HepG2 (cell line): ENCODE data around the gene ZBTB7B. TPM values are rescaled to one million over a fixed set of nuclear protein-coding genes. Genes with fewer than 3 reads are reported as not detected.

Source experiments
- ARNT ChIP-seq: fragments of 450-650 bp; IDR thresholded peaks from 2 replicates; pipeline ENCODE4 v1.6.1; 2017
- FOXO1 ChIP-seq: sonication (generic); formaldehyde crosslinking; IDR thresholded peaks from 2 replicates; pipeline ENCODE4 v1.4.0; 2020; ENCODE audit warnings: missing genetic modification reagents
- GFI1 ChIP-seq: sonication (generic); formaldehyde crosslinking; IDR thresholded peaks from 2 replicates; pipeline ENCODE4 v1.5.0; 2020; ENCODE audit warnings: missing genetic modification reagents, mild to moderate bottlenecking, borderline replicate concordance
- HNF4A ChIP-seq: sonication (generic); formaldehyde crosslinking; IDR thresholded peaks from 2 replicates; pipeline ENCODE4 v1.4.0; 2020; ENCODE audit warnings: missing genetic modification reagents
- HOXA3 ChIP-seq: sonication (generic); formaldehyde crosslinking; IDR thresholded peaks from 2 replicates; pipeline ENCODE4 v1.5.0; 2020; ENCODE audit warnings: missing genetic modification reagents
- IKZF4 ChIP-seq: sonication (generic); formaldehyde crosslinking; IDR thresholded peaks from 2 replicates; pipeline ENCODE4 v1.5.1; 2020; ENCODE audit warnings: borderline replicate concordance, mild to moderate bottlenecking, low read depth, missing genetic modification reagents; ENCODE audit errors: not compliant biosample characterization
- NFYB ChIP-seq: sonication (generic); formaldehyde crosslinking; IDR thresholded peaks from 2 replicates; pipeline ENCODE4 v1.4.0; 2020; ENCODE audit warnings: missing genetic modification reagents
- PTBP1 ChIP-seq: fragments of 200-400 bp; formaldehyde crosslinking; IDR thresholded peaks from 2 replicates; pipeline ENCODE4 v1.6.1; 2018; ENCODE audit warnings: low read length, low read depth; ENCODE audit not compliant: poor library complexity, severe bottlenecking
- REPIN1 ChIP-seq: sonication (generic); formaldehyde crosslinking; IDR thresholded peaks from 2 replicates; pipeline ENCODE4 v1.8.0; 2022; ENCODE audit warnings: missing genetic modification reagents, low read depth, mild to moderate bottlenecking, borderline replicate concordance
- SMYD3 ChIP-seq: sonication (generic); formaldehyde crosslinking; IDR thresholded peaks from 2 replicates; pipeline ENCODE4 v1.8.1; 2023; ENCODE audit warnings: mild to moderate bottlenecking, missing genetic modification reagents
- U2AF1 ChIP-seq: fragments of 200-400 bp; formaldehyde crosslinking; optimal IDR thresholded peaks from 2 replicates; pipeline ENCODE3; 2017; ENCODE audit warnings: mild to moderate bottlenecking, low read depth, low read length
- ZIK1 ChIP-seq: sonication (generic); formaldehyde crosslinking; IDR thresholded peaks from 2 replicates; pipeline ENCODE4 v1.5.0; 2020; ENCODE audit warnings: mild to moderate bottlenecking, low read depth, missing genetic modification reagents, borderline replicate concordance
- ZNF335 ChIP-seq: sonication (generic); formaldehyde crosslinking; IDR thresholded peaks from 2 replicates; pipeline ENCODE4 v1.4.0; 2020; ENCODE audit warnings: missing genetic modification reagents
- ZNF564 ChIP-seq: sonication (generic); formaldehyde crosslinking; IDR thresholded peaks from 2 replicates; pipeline ENCODE4 v1.8.1; 2023; ENCODE audit warnings: mild to moderate bottlenecking, missing genetic modification reagents
- ZNF747 ChIP-seq: sonication (generic); formaldehyde crosslinking; IDR thresholded peaks from 2 replicates; pipeline ENCODE4 v1.8.1; 2023; ENCODE audit warnings: missing genetic modification reagents, mild to moderate bottlenecking, borderline replicate concordance
- ZNF788 ChIP-seq: sonication (generic); formaldehyde crosslinking; IDR thresholded peaks from 2 replicates; pipeline ENCODE4 v1.5.0; 2020; ENCODE audit warnings: mild to moderate bottlenecking, missing genetic modification reagents, borderline replicate concordance
- polyA plus RNA-seq, 8 experiments: library from polyadenylated mRNA; depleted of rRNA in 3 of 8; stranded (reverse) in 7 of 8; unstranded in 1 of 8; fragments of >200 nt; fragmentation: Illumina TruSeq in 4 of 8; extraction: Trizol in 4 of 8; gene quantifications; 2 replicates each; pipeline versions ENCODE4 v1.2.1 to v1.2.3, GENCODE V29; 2011 to 2016; ENCODE audit warnings: low read depth in 4 of 8, missing spikeins in 1 of 8, mixed read lengths in 1 of 8; ENCODE audit not compliant: insufficient read depth in 1 of 8
- total RNA-seq, 5 experiments: library from RNA; depleted of rRNA; stranded (reverse); fragments of >200 nt; fragmentation: Illumina TruSeq; extraction: Trizol; gene quantifications; 2 replicates each; pipeline ENCODE4 v1.2.3, GENCODE V29; 2016; ENCODE audit warnings: low read depth in 1 of 5
- TF ChIP-seq, protein P1 (sequence below): sonication (generic); formaldehyde crosslinking; IDR thresholded peaks from 2 replicates; pipeline ENCODE4 v1.4.0; 2020; ENCODE audit warnings: mild to moderate bottlenecking, missing genetic modification reagents
- TF ChIP-seq, protein P2 (sequence below): sonication (generic); formaldehyde crosslinking; IDR thresholded peaks from 2 replicates; pipeline ENCODE4 v1.5.0; 2020; ENCODE audit warnings: missing genetic modification reagents, mild to moderate bottlenecking, borderline replicate concordance
- TF ChIP-seq, protein P3 (sequence below): IDR thresholded peaks from 2 replicates; pipeline ENCODE4 v1.6.1; 2016
- TF ChIP-seq, protein P4 (sequence below): sonication (generic); formaldehyde crosslinking; IDR thresholded peaks from 2 replicates; pipeline ENCODE4 v1.4.0; 2020; ENCODE audit warnings: missing genetic modification reagents, borderline replicate concordance

The ZBTB7B gene
- total and polyA plus RNA-seq, 2 of the 13 experiments (the other 11 are each of a cell fraction or from before 2014, with no cell fraction given): 15.5 to 17.5 TPM

DNA sequence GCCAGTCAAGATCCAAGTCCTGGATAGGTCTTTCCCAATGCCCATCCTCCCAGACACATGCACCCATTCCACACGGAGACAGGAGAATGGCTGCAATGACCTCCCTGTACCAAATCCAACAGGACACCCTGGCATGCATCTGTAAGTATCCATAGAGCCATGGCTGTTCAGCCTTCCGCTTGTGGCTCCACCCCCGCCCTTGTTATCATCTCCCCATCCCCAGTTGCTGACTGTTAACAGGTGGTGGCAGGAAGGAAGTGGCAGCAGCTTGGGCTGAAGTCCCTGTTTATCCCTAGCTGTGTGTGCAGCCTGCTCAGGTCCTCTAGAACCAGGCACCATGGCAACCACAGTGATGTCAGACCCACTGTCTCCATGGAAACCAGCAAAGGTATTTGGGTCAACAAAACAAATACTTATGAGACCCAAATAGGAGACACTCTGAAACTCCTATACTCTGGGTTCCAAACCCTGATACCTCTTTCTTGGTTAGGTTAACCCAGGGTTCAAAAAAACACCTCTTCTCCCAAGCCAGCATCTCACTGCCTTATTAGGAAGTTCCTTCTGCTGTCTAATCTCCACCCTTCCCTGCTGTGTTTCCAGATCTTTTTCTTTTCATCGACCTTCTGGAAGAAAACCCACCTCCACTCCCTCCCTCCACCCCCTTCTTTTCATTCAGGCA, 47.4 kb upstream of the ZBTB7B start (continued):
- TF ChIP-seq, protein P1, sequence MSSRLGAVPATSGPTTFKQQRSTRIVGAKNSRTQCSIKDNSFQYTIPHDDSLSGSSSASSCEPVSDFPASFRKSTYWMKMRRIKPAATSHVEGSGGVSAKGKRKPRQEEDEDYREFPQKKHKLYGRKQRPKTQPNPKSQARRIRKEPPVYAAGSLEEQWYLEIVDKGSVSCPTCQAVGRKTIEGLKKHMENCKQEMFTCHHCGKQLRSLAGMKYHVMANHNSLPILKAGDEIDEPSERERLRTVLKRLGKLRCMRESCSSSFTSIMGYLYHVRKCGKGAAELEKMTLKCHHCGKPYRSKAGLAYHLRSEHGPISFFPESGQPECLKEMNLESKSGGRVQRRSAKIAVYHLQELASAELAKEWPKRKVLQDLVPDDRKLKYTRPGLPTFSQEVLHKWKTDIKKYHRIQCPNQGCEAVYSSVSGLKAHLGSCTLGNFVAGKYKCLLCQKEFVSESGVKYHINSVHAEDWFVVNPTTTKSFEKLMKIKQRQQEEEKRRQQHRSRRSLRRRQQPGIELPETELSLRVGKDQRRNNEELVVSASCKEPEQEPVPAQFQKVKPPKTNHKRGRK (CRISPR knock-in tag): no peak
- TF ChIP-seq, protein P2, sequence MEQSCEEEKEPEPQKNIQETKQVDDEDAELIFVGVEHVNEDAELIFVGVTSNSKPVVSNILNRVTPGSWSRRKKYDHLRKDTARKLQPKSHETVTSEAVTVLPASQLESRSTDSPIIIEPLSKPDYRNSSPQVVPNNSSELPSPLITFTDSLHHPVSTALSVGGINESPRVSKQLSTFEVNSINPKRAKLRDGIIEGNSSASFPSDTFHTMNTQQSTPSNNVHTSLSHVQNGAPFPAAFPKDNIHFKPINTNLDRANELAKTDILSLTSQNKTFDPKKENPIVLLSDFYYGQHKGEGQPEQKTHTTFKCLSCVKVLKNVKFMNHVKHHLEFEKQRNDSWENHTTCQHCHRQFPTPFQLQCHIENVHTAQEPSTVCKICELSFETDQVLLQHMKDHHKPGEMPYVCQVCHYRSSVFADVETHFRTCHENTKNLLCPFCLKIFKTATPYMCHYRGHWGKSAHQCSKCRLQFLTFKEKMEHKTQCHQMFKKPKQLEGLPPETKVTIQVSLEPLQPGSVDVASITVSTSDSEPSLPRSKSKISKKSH: no peak
- TF ChIP-seq ZNF335 (CRISPR knock-in tag) (no peak), SMYD3 (CRISPR knock-in tag) (no peak), ZNF747 (CRISPR knock-in tag) (no peak), NFYB (CRISPR knock-in tag) (no peak), ZNF564 (CRISPR knock-in tag) (no peak), HOXA3 (CRISPR knock-in tag) (peak; percentile 18; the same call in 1 of the 2 replicates), REPIN1 (CRISPR knock-in tag) (no peak), ZNF788 (CRISPR knock-in tag) (no peak; the same call in 1 of the 2 replicates), GFI1 (no peak), FOXO1 (CRISPR knock-in tag) (peak; percentile 69; the same call in 1 of the 2 replicates), PTBP1 (no peak), IKZF4 (CRISPR knock-in tag) (no peak), HNF4A (CRISPR knock-in tag) (no peak), U2AF1 (no peak), ARNT (no peak), ZIK1 (no peak)
- TF ChIP-seq, protein P3, sequence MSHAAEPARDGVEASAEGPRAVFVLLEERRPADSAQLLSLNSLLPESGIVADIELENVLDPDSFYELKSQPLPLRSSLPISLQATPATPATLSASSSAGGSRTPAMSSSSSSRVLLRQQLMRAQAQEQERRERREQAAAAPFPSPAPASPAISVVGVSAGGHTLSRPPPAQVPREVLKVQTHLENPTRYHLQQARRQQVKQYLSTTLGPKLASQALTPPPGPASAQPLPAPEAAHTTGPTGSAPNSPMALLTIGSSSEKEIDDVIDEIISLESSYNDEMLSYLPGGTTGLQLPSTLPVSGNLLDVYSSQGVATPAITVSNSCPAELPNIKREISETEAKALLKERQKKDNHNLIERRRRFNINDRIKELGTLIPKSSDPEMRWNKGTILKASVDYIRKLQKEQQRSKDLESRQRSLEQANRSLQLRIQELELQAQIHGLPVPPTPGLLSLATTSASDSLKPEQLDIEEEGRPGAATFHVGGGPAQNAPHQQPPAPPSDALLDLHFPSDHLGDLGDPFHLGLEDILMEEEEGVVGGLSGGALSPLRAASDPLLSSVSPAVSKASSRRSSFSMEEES (CRISPR knock-in tag): no peak
- TF ChIP-seq, protein P4, sequence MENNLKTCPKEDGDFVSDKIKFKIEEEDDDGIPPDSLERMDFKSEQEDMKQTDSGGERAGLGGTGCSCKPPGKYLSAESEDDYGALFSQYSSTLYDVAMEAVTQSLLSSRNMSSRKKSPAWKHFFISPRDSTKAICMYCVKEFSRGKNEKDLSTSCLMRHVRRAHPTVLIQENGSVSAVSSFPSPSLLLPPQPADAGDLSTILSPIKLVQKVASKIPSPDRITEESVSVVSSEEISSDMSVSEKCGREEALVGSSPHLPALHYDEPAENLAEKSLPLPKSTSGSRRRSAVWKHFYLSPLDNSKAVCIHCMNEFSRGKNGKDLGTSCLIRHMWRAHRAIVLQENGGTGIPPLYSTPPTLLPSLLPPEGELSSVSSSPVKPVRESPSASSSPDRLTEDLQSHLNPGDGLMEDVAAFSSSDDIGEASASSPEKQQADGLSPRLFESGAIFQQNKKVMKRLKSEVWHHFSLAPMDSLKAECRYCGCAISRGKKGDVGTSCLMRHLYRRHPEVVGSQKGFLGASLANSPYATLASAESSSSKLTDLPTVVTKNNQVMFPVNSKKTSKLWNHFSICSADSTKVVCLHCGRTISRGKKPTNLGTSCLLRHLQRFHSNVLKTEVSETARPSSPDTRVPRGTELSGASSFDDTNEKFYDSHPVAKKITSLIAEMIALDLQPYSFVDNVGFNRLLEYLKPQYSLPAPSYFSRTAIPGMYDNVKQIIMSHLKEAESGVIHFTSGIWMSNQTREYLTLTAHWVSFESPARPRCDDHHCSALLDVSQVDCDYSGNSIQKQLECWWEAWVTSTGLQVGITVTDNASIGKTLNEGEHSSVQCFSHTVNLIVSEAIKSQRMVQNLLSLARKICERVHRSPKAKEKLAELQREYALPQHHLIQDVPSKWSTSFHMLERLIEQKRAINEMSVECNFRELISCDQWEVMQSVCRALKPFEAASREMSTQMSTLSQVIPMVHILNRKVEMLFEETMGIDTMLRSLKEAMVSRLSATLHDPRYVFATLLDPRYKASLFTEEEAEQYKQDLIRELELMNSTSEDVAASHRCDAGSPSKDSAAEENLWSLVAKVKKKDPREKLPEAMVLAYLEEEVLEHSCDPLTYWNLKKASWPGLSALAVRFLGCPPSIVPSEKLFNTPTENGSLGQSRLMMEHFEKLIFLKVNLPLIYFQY (CRISPR knock-in tag): no peak
